ENCODE measurements around the gene TRIM7. TPM values are rescaled to one million over a fixed set of nuclear protein-coding genes. Genes with fewer than 3 reads are reported as not detected.
"Not testable (repeated sequence)": the region's sequence is repeated elsewhere in the genome, so short reads cannot be mapped to it uniquely, and the experiment has no call there.

TRIM7 gene
- total and polyA plus RNA-seq, 12 donors, result 3.9 to 30.8 (median 6.0) TPM

GRCh38 chr5:181161534-181162175, 43.3 kb downstream of the TRIM7 start:
- H3K27me3 ChIP-seq, result peaks cover 0 to 40% (median 27%) of the 10 kb centered on the region in 7 donors
- peak overlapping the region in 4 of 10 donors; percentile 9 to 45 (median 38) for H3K27ac ChIP-seq
- no peak for DNase-seq
- TF ChIP-seq, protein P1, sequence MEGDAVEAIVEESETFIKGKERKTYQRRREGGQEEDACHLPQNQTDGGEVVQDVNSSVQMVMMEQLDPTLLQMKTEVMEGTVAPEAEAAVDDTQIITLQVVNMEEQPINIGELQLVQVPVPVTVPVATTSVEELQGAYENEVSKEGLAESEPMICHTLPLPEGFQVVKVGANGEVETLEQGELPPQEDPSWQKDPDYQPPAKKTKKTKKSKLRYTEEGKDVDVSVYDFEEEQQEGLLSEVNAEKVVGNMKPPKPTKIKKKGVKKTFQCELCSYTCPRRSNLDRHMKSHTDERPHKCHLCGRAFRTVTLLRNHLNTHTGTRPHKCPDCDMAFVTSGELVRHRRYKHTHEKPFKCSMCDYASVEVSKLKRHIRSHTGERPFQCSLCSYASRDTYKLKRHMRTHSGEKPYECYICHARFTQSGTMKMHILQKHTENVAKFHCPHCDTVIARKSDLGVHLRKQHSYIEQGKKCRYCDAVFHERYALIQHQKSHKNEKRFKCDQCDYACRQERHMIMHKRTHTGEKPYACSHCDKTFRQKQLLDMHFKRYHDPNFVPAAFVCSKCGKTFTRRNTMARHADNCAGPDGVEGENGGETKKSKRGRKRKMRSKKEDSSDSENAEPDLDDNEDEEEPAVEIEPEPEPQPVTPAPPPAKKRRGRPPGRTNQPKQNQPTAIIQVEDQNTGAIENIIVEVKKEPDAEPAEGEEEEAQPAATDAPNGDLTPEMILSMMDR (IDR thresholded peaks at IDR 0.05), result no peak
- ATAC-seq, result no peak
- 76 to 81% methylated on average over 4 of the region's 4 CpGs for WGBS, 2 donors
- peaks cover 0 to 15% (median 5%) of the 10 kb centered on the region in 9 donors for H3K4me1 ChIP-seq
- H3K36me3 ChIP-seq, result no peaks in the 10 kb centered on the region
- H3K4me3 ChIP-seq, result peak overlapping the region in 1 of 10 donors; percentile 31
- intact Hi-C loops (cut with DNase I), result loop anchor here in 3 of 10 donors (10.0 kb wide), 2 partner anchors 117 to 297 kb away; partner anchors contain the start of genes BTNL9 (in 2 of the 3) and ZFP62 (in 1 of the 3)
- H3K9me3 ChIP-seq, result no peaks in the 10 kb centered on the region

DNA sequence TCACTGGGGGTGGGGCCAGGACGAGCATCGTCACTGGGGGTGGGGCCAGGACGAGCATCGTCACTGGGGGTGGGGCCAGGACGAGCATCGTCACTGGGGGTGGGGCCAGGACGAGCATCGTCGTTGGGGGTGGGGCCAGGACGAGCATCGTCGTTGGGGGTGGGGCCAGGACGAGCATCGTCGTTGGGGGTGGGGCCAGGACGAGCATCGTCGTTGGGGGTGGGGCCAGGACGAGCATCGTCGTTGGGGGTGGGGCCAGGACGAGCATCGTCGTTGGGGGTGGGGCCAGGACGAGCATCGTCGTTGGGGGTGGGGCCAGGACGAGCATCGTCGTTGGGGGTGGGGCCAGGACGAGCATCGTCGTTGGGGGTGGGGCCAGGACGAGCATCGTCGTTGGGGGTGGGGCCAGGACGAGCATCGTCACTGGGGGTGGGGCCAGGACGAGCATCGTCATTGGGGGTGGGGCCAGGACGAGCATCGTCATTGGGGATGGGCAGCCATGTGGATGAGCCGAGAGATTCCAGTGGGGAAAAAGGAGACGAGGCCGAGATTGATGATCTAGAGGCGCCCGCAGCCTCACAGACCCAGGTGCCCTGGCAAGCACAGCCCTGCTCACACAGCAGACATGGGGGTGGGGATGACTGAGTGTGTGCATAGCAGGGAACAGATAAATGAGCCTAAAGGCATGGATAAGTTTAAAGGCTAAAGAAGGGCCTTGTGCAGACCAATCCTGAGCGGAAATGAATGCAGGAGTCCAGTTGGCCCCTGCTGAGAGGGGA, 44.1 kb downstream of the TRIM7 start:
- Histone ChIP-seq H3K4me1 (peaks cover 0 to 15% (median 5%) of the 10 kb centered on the region in 9 donors), H3K4me3 (peak overlapping the region in 3 of 10 donors; percentile 18 to 50 (median 31)), H3K27ac (peak overlapping the region in 4 of 10 donors; percentile 9 to 45 (median 38)), H3K27me3 (peaks cover 0 to 33% (median 19%) of the 10 kb centered on the region in 7 donors)
- peak in 2 of 8 donors; percentile 8 to 50 for ATAC-seq
- not testable (repeated sequence) for H3K36me3 ChIP-seq, DNase-seq, H3K9me3 ChIP-seq
- intact Hi-C loops (cut with DNase I), result loop anchor here in 3 of 10 donors (10.0 kb wide), 2 partner anchors 116 to 296 kb away; partner anchors contain the start of genes BTNL9 (in 2 of the 3) and ZFP62 (in 1 of the 3)
- WGBS, 2 donors, result 14 to 15% methylated on average over 21 to 27 of the region's 48 CpGs

DNA sequence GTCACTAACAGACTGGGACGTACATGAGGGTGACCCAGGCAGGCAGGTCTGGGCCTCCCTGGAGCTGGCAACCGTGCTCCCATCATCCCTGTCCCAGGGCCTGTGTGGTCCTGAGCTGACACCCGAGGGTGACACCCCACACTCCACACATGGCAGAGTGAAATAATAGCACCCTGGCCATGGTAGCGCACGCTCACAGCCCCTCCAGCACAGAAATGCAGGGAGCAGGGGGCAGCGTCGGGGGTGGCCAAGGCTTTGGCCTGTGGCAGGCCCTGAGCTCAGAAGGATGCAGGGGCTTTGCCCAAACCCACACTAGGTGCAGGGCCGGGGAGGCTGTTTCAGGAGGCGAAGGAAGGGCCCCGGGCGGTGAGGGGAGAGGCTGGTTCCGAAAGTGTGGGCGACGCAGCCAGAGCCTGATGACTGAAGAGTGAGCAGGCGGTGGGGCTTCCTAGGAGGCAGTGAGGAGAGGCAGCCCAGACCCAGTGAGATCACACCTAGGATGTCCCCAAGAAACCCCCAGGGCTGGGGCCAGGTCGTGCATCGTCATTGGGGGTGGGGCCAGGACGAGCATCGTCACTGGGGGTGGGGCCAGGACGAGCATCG, 44.7 kb downstream of the TRIM7 start:
- Histone ChIP-seq H3K27me3 (peaks cover 0 to 34% (median 13%) of the 10 kb centered on the region in 7 donors), H3K4me3 (peak overlapping the region in 9 of 10 donors; percentile 18 to 50 (median 36)), H3K9me3 (no peaks in the 10 kb centered on the region), H3K4me1 (peaks cover 0 to 15% (median 5%) of the 10 kb centered on the region in 9 donors), H3K36me3 (no peaks in the 10 kb centered on the region), H3K27ac (peak overlapping the region in 7 of 10 donors; percentile 5 to 82 (median 52))
- intact Hi-C loops (cut with DNase I), result loop anchor here in 3 of 10 donors (10.0 kb wide), 2 partner anchors 115 to 295 kb away; partner anchors contain the start of genes BTNL9 (in 2 of the 3) and ZFP62 (in 1 of the 3)
- ATAC-seq, result peak; percentile 34 to 80 (median 64)
- peak; percentile 20 to 42 for DNase-seq
- 56 to 63% methylated on average over 19 to 21 of the region's 21 CpGs for WGBS, 2 donors
- TF ChIP-seq, protein P1 (IDR thresholded peaks at IDR 0.05), result no peak

DNA sequence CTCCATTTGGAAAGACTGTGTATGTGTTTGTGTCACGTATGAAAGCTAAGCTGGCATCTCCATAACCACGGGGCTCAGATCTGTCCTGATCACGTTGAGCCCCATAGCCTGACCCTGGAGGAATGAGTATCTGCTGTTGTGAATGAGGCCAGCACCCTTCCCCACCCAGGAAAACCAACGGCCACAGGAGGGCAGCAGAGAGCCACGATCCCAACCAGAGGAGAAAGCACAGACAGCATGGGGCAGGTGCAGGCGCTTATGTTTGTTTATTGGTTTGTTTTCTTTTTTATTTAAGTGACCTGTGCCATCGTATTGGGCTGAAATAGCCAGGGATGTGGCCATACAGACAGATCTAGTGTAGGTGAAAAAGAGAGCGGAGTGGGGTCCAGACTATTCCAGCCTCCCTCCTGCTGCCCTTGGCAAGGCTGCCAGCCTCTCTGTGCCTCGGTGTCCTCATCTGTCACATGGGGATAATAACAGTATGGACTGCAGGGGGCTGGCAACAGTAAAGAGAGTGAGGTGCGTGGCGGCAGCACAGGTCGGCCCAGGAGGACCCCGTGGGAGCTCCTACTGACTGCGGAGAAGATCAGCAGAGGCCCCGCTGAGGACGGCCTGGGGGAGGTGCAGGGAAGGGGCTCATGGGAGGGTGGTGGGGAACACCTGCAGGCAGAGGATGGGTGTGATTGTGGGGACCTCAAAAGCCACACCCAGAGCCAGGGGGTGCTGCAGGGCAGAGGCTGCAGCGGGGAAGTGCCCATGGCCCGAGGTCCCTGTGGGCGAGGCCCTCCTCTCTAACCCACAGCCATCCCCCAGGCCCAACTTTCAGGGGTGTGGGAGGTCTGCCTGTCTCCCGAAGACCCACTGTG, 45.5 kb downstream of the TRIM7 start:
- peaks cover 0 to 15% (median 5%) of the 10 kb centered on the region in 9 donors for H3K4me1 ChIP-seq
- peak overlapping the region in 1 of 10 donors; percentile 39 for H3K4me3 ChIP-seq
- TF ChIP-seq, protein P1 (IDR thresholded peaks at IDR 0.05), result peak; percentile 69 to 93 (median 87)
- intact Hi-C loops (cut with DNase I), result loop anchor here (1.0 to 10.0 kb wide), 9 partner anchors 105 to 377 kb away; partner anchors contain the start of genes ZFP62 (in 4 of the 10), BTNL9 (in 3 of the 10) and MGAT1 (in 1 of the 10)
- 54 to 56% methylated on average over 20 of the region's 20 CpGs for WGBS, 2 donors
- no peaks in the 10 kb centered on the region for H3K36me3 ChIP-seq
- peak overlapping the region in 4 of 10 donors; percentile 39 to 82 (median 72) for H3K27ac ChIP-seq
- ATAC-seq (peak; percentile 85 to 96 (median 90)), DNase-seq (peak; percentile 82 to 88)
- H3K27me3 ChIP-seq, result peaks cover 0 to 41% (median 7%) of the 10 kb centered on the region in 7 donors
- no peaks in the 10 kb centered on the region for H3K9me3 ChIP-seq

All from heart right ventricle (tissue), 16 donors.